ENCODE results near the gene LGALS12. TPM values are rescaled to one million over a fixed set of nuclear protein-coding genes. Genes with fewer than 3 reads are reported as not detected.

LGALS12 gene
- total and polyA plus RNA-seq, 2 donors (not counting 1 experiment from before 2014, with no cell fraction given) = not detected

GRCh38 chr11:63563201-63564055 is 57.5 kb downstream of the LGALS12 start, which contains the start of gene PLAAT2:
Gene PLAAT2, minus strand, starts transcription at chr11:63563379. Its CDS starts 55 bp downstream, at chr11:63563324.
- H3K36me3 ChIP-seq (ENCODE audit: control insufficient read depth, insufficient read depth, low read length) = no peaks in the 10 kb centered on the region
- H3K9me3 ChIP-seq (ENCODE audit: control insufficient read depth, insufficient read depth, low read depth, low read length) = no peaks in the 10 kb centered on the region
- no peak within 1 kb of the TSS for H3K9ac ChIP-seq (ENCODE audit: insufficient read depth, low read length)
- H4K20me1 ChIP-seq (ENCODE audit: control insufficient read depth, extremely low read depth, insufficient read depth, low read length) = no peaks in the 10 kb centered on the region
- H3K4me3 ChIP-seq (replicated peaks in 1 of 4; ENCODE audit: control extremely low read depth in 1 of 4, insufficient read depth in 1 of 4, low read depth in 3 of 4, low read length in 4 of 4) = no peak within 1 kb of the TSS
- no peak within 1 kb of the TSS for H3K4me2 ChIP-seq (ENCODE audit: extremely low read depth, insufficient read depth, low read length)
- TF ChIP-seq CTCF (conservative IDR thresholded peaks at IDR 0.05 in 1 of 2, IDR thresholded peaks at IDR 0.05 in 1 of 2; ENCODE audit: low read depth in 1 of 2, low read length in 2 of 2) (no peak), EZH2 (IDR thresholded peaks at IDR 0.05; ENCODE audit: low read length, missing control alignments) (no peak)
- no peak within 1 kb of the TSS for H2AFZ ChIP-seq (ENCODE audit: low read length)
- H3K79me2 ChIP-seq (ENCODE audit: control insufficient read depth, insufficient read depth, low read length) = no peaks in the 10 kb centered on the region
- no peaks in the 10 kb centered on the region for H3K27me3 ChIP-seq (ENCODE audit: control insufficient read depth, insufficient read depth, low read length)
- DNase-seq (ENCODE audit: low read depth in 2 of 2) = no peak
- H3K4me1 ChIP-seq (ENCODE audit: control insufficient read depth, extremely low read depth, insufficient read depth, low read length) = peaks cover 3% of the 10 kb centered on the region
- H3K27ac ChIP-seq (ENCODE audit: insufficient read depth, low read length) = no peak within 1 kb of the TSS

GRCh38 chr11:63564056-63564774 is 58.3 kb downstream of the LGALS12 start:
- Histone ChIP-seq H2AFZ (ENCODE audit: low read length) (no peak overlapping the region), H3K4me1 (ENCODE audit: control insufficient read depth, extremely low read depth, insufficient read depth, low read length) (peaks cover 3% of the 10 kb centered on the region), H3K9ac (ENCODE audit: insufficient read depth, low read length) (no peak overlapping the region), H3K79me2 (ENCODE audit: control insufficient read depth, insufficient read depth, low read length) (no peaks in the 10 kb centered on the region), H3K27me3 (ENCODE audit: control insufficient read depth, insufficient read depth, low read length) (no peaks in the 10 kb centered on the region), H3K4me3 (replicated peaks in 1 of 4; ENCODE audit: control extremely low read depth in 1 of 4, insufficient read depth in 1 of 4, low read depth in 3 of 4, low read length in 4 of 4) (no peak overlapping the region), H4K20me1 (ENCODE audit: control insufficient read depth, extremely low read depth, insufficient read depth, low read length) (no peaks in the 10 kb centered on the region), H3K4me2 (ENCODE audit: extremely low read depth, insufficient read depth, low read length) (no peak overlapping the region), H3K27ac (ENCODE audit: insufficient read depth, low read length) (no peak overlapping the region), H3K36me3 (ENCODE audit: control insufficient read depth, insufficient read depth, low read length) (no peaks in the 10 kb centered on the region), H3K9me3 (ENCODE audit: control insufficient read depth, insufficient read depth, low read depth, low read length) (no peaks in the 10 kb centered on the region)
- no peak for DNase-seq (ENCODE audit: low read depth in 2 of 2)
- TF ChIP-seq EZH2 (IDR thresholded peaks at IDR 0.05; ENCODE audit: low read length, missing control alignments) = no peak
- TF ChIP-seq CTCF (conservative IDR thresholded peaks at IDR 0.05 in 1 of 2, IDR thresholded peaks at IDR 0.05 in 1 of 2; ENCODE audit: low read depth in 1 of 2, low read length in 2 of 2) = no peak

GRCh38 chr11:63564784-63565350 is 59.0 kb downstream of the LGALS12 start:
- Histone ChIP-seq H3K4me3 (replicated peaks in 1 of 4; ENCODE audit: control extremely low read depth in 1 of 4, insufficient read depth in 1 of 4, low read depth in 3 of 4, low read length in 4 of 4) (no peak overlapping the region), H3K9me3 (ENCODE audit: control insufficient read depth, insufficient read depth, low read depth, low read length) (no peaks in the 10 kb centered on the region), H3K4me1 (ENCODE audit: control insufficient read depth, extremely low read depth, insufficient read depth, low read length) (peaks cover 3% of the 10 kb centered on the region), H3K9ac (ENCODE audit: insufficient read depth, low read length) (no peak overlapping the region), H3K36me3 (ENCODE audit: control insufficient read depth, insufficient read depth, low read length) (no peaks in the 10 kb centered on the region), H3K27me3 (ENCODE audit: control insufficient read depth, insufficient read depth, low read length) (no peaks in the 10 kb centered on the region), H4K20me1 (ENCODE audit: control insufficient read depth, extremely low read depth, insufficient read depth, low read length) (no peaks in the 10 kb centered on the region), H2AFZ (ENCODE audit: low read length) (no peak overlapping the region), H3K27ac (ENCODE audit: insufficient read depth, low read length) (no peak overlapping the region), H3K79me2 (ENCODE audit: control insufficient read depth, insufficient read depth, low read length) (no peaks in the 10 kb centered on the region), H3K4me2 (ENCODE audit: extremely low read depth, insufficient read depth, low read length) (no peak overlapping the region)
- TF ChIP-seq EZH2 (IDR thresholded peaks at IDR 0.05; ENCODE audit: low read length, missing control alignments) (no peak), CTCF (conservative IDR thresholded peaks at IDR 0.05 in 1 of 2, IDR thresholded peaks at IDR 0.05 in 1 of 2; ENCODE audit: low read depth in 1 of 2, low read length in 2 of 2) (no peak)
- no peak for DNase-seq (ENCODE audit: low read depth in 2 of 2)

Data from fibroblast of lung (primary cell).